Neural cell (in vitro differentiated cells): Measurements from ENCODE around the gene FOXN1.

Experiments used
- EP300 ChIP-seq: fragments of 450-650 bp; conservative IDR thresholded peaks from 2 replicates; pipeline ENCODE4 v1.6.1; 2014; ENCODE audit warnings: antibody characterized with exemption, mild to moderate bottlenecking, moderate library complexity; ENCODE audit not compliant: poor library complexity, severe bottlenecking
- EZH2 ChIP-seq: fragments of 200-600, 300-800 bp; shearing (Covaris generic), sonication (generic); IDR thresholded peaks from 2 replicates; pipeline ENCODE4 v1.6.1; 2014; ENCODE audit warnings: antibody characterized with exemption, low read length, borderline replicate concordance, mild to moderate bottlenecking; ENCODE audit not compliant: insufficient read depth, poor library complexity, severe bottlenecking
- MXI1 ChIP-seq: fragments of 450-650 bp; conservative IDR thresholded peaks from 2 replicates; pipeline ENCODE4 v1.6.1; 2014; ENCODE audit warnings: antibody characterized with exemption, mild to moderate bottlenecking; ENCODE audit not compliant: poor library complexity, severe bottlenecking
- POLR2AphosphoS5 ChIP-seq: IDR thresholded peaks from 2 replicates; pipeline ENCODE4 v1.6.1; 2012
- RAD21 ChIP-seq: fragments of 450-650 bp; conservative IDR thresholded peaks from 2 replicates; pipeline ENCODE4 v1.6.1; 2014; ENCODE audit warnings: antibody characterized with exemption, mild to moderate bottlenecking, moderate library complexity
- REST ChIP-seq: IDR thresholded peaks from 2 replicates; pipeline ENCODE4 v1.6.1; 2012; ENCODE audit warnings: borderline replicate concordance
- SMC3 ChIP-seq: fragments of 450-650 bp; conservative IDR thresholded peaks from 2 replicates; pipeline ENCODE4 v1.6.1; 2014; ENCODE audit warnings: antibody characterized with exemption, mild to moderate bottlenecking, moderate library complexity; ENCODE audit not compliant: poor library complexity
- TAF1 ChIP-seq: IDR thresholded peaks from 2 replicates; pipeline ENCODE4 v1.6.1; 2012; ENCODE audit warnings: low read depth
- TF ChIP-seq, protein P1 (sequence below): fragments of 450-650 bp; IDR thresholded peaks from 2 replicates; pipeline ENCODE4 v1.5.1; 2014; ENCODE audit warnings: antibody characterized with exemption, mild to moderate bottlenecking, moderate library complexity; ENCODE audit not compliant: poor library complexity, severe bottlenecking

DNA sequence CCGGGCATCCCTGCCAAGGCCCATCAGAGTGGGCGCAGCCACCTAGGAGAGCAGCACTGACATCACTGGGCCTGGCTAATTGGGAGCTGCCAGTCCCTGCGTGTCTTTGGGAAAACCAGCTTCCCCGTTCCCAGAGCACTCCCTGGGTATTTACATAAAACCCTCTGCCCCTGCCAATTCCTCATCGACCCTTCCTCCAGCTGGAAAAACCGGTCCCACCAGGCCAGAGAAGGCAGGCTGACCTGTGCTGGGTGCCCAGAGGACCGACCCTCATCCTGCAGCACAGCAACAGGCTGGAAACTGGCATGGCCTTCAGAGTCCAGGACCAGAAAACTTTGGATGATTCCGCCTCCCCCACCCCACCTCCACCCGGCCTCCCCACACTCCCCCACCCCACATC is 8.2 kb upstream of the FOXN1 start:
- TF ChIP-seq POLR2AphosphoS5 (no peak), TAF1 (no peak), EZH2 (no peak), REST (no peak), EP300 (no peak), SMC3 (no peak), MXI1 (no peak), RAD21 (no peak)
- TF ChIP-seq, protein P1, sequence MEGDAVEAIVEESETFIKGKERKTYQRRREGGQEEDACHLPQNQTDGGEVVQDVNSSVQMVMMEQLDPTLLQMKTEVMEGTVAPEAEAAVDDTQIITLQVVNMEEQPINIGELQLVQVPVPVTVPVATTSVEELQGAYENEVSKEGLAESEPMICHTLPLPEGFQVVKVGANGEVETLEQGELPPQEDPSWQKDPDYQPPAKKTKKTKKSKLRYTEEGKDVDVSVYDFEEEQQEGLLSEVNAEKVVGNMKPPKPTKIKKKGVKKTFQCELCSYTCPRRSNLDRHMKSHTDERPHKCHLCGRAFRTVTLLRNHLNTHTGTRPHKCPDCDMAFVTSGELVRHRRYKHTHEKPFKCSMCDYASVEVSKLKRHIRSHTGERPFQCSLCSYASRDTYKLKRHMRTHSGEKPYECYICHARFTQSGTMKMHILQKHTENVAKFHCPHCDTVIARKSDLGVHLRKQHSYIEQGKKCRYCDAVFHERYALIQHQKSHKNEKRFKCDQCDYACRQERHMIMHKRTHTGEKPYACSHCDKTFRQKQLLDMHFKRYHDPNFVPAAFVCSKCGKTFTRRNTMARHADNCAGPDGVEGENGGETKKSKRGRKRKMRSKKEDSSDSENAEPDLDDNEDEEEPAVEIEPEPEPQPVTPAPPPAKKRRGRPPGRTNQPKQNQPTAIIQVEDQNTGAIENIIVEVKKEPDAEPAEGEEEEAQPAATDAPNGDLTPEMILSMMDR, result no peak
